HS-27A (cell line): Measurements from ENCODE around the gene ITPR2.
"Not testable (repeated sequence)": the region's sequence is repeated elsewhere in the genome, so short reads cannot be mapped to it uniquely, and the experiment has no call there.

Experiments used
- DNase-seq: peaks from one replicate; pipeline ENCODE4 v3.0.0-alpha.2; 2012; ENCODE audit warnings: low read depth, missing footprints

The ITPR2 gene

GRCh38 chr12:26700430-26700829, 132.6 kb downstream of the ITPR2 start:
- no peak for DNase-seq

DNA sequence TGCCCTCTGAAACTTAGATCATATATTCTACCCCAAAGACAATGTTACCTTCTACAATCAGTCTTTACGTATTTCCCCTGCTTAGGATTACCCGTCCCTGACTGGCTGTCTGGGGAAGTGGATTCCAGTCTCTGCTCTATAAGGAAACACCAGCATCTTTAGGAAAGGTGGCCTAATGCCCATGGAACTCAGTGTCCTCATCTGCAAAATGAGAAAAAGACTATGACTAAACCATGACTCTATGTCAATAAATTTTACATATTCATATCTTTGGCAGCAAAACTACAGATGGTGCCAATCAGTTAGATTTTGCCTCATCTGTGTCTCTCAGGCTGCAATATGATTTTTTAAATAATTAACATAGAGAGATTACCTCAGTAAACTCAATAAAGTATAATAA, 133.8 kb downstream of the ITPR2 start:
- DNase-seq: no peak

GRCh38 chr12:26698186-26698585, 134.8 kb downstream of the ITPR2 start:
- no peak for DNase-seq

- no peak for DNase-seq
Observed at GRCh38 chr12:26697217-26697616, 135.8 kb downstream of the ITPR2 start.

- DNase-seq: no peak
Observed at GRCh38 chr12:26696613-26697092, 136.3 kb downstream of the ITPR2 start.

DNA sequence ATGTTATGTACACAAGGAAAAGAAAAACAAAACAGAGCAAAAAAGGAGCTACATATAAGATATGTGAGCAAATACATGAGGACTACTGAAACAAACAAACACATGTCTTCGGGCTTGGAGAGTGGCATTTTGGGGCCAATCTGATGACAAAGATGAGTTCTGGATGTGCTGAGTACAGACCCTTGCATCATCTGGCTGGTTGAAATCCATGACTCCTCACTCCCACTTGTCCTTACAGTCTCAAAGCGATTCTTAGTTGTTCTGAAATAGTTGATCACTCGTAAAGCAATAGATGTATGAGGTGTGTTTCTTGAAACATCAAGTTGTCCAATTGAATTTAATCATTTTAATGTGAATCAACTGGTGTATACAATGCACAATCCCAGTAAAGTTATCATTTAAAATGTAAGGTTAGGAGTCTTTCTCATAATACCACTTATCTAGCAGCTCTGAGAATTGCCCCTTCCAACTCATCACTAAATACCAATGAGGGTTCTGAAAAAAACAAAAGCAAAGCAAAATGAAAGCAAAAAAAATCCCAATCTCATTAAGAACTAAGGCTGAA, 136.9 kb downstream of the ITPR2 start:
- DNase-seq: no peak

DNA sequence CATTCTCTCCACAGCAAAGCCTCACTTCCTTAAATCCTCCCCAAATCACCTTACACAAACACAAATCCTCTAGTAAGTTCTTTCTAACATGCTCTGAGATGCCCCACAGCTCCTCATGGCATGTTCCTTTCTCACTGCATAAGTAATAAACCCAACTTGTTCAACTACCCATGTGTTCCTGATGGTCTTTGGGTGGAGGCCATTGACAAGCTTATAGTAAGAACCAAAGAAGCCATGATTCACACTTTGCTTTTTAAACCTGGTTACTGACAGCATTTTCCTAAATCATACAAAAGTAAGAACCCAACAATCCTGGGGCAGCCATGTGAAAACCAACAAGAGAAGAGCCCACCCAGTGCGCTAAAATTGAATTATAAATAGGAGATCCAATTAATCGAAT, 138.6 kb downstream of the ITPR2 start:
- DNase-seq: no peak

DNA sequence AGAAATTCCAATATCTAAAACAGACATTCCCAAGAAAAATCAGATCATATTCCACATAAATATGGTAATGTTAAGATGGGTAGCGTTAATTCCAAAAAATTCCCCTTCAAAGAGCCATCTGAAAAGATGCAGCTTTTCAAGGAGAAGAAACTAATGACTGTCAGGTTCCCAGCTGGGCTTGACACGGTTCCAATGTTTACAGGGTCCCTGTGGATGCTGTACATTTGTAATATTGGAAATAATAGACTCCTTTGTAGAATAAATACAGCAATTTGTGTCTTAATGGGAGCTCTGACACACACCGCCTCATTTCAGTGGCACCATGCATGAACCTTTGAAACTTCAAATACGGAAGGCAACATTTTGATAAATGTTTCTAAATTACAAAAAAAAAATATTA, 140.6 kb downstream of the ITPR2 start:
- DNase-seq: no peak

- DNase-seq: peak; percentile 87
Observed at GRCh38 chr12:26691234-26691970, 141.6 kb downstream of the ITPR2 start.

DNA sequence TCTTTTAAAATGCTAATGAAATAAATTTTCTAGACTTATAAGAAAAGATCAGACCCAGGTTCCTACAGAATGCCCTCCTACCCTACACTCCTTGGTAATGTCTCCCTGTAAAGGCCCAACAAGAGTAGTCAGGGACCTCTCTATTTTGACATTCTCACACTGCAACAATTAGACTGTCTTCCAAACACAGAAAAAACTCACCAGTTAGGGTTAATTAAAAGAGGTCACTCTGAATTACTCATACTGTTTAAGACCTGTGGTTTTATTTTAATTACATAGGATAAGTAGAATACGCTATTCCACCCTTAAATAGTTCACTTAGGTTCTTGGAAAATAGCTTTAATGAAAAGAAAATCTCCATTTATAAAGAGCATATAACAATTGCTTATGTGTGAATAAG, 142.4 kb downstream of the ITPR2 start:
- no peak for DNase-seq

DNA sequence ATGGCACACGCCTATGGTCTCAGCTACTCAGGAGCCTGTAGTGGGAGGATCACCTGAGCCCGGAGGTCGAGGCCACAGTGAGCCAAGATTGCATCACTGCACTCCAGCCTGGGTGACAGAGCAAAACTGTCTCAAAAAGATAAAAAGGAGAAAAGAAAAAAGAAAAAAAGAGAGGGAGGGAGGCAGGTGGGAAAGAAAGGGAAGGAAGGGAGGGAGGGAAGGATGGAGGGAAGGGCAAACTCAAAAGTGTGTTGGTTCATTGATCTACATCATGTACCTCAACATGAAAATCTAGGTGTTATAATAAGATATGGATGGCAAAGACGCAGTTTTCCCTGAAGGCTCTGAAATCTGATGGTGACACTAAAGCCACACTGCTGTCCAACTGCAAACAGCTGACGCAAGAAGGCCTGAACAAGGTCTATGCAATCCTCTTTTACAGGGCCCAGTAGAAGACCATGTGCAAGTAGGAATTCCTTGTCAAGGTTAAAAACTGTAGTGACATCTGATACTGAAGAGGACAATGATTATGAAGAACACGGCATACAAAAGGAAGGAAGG, 143.6 kb downstream of the ITPR2 start:
- DNase-seq: no peak

DNA sequence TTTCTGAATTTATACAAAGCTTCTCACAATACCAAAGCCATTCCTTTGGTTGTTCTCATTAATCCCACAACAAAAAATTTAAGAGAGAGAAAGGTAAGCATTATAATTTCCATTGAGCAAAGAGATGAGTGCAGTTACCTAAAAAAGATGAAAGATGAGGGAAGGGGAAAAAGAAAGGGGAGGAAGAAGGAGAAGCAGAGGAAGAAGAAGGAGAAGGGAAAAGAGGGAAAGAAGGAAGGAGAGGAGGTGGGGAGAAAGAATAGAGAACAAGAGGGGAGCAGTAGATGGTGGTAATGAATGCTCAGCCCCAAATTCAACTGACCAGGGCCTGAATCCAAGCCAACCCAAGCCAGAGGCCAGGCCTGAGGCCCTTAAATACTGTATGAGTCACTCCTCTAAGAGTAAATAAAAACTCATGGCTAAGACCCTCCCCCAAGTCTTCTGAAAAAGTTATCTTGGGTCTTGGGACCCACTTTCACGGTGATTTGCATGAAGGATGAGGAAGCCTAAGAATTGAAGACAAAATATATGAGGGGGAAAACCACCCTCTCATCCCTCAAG, 144.6 kb downstream of the ITPR2 start:
- no peak for DNase-seq

DNA sequence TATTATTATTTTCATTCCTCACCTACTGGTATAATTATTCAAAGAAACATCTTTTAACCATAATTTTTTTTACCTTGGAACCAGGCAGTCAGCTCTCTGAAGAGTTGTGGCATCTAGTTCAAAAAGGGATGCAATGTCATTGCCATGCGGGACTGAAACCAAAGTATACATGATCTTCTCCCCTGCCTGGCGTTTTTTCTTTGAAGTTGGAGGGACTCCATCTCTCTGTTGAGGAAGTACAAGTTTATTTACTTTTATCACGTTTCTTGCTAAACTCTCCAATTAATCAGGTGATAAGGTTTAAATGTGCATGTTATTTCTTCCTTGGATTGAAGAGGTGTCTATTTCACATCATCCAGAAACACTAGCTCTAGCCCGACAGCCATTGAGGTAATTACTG, 146.6 kb downstream of the ITPR2 start:
- no peak for DNase-seq

GRCh38 chr12:26684101-26684500, 148.9 kb downstream of the ITPR2 start:
- no peak for DNase-seq

DNA sequence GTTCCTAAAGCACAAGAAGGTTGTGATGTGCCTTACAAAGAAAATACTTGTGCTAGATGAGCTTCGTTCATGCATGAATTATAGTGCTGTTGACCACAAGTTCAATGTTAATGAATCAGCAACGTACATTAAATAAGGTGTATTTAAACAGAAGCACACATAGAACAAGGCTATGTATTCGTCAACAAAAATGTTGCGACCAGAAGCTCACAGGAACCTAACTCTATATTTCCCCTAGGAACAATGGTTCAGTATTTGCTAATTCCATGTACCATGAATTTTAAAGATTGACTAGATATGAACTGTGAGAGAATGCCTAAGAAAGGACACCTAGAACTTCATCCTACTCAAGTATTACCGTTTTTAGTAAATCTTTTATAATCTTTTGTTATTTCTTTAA, 149.6 kb downstream of the ITPR2 start:
- no peak for DNase-seq

GRCh38 chr12:26680727-26681455, 152.1 kb downstream of the ITPR2 start:
- DNase-seq: no peak

DNA sequence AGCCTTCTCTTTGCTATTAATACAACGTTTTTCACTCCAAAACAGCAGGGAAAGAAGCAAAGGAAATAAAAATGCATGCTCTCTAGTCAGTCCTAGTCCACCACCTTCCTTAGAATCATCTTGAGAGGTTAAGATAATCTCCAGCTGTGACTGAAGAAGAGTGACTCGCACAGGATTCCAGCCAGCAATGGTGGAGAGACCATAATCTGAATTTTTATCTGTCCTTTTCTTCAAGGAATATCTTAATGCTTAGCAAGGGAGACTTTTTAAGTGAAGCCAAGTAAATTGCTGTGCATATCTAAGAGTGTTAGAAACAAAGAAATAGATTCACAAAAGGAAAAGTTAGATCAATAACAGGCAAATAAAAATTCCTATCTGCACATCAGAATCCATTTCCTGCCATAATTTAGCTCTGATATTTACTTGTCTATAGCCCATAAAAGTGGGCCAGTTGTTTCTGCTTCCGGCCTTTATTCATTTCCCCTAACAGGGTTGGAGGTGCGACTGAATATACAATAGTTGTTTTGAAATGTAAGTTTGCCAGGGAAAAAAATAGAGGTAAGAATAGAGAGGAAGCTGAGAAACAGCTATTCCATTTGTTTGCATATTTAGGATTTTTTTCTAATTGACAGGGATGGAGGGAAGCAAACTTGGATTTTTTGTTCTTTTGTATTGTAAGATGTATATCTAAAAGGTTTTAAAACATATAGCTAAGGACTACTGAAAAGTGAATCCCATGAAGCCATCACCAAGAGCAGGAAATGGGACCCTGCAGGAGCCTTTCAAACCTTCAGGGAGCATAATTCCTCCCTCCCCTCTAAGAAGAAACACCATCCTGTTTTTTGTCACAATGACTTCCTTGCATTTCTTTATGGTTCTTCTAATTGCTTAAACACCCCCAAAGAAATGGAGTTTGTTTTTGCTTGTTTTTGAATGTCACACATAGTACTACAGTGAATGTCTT, 154.0 kb downstream of the ITPR2 start:
- DNase-seq: no peak

GRCh38 chr12:26671487-26671886, 161.5 kb downstream of the ITPR2 start:
- not testable (repeated sequence) for DNase-seq

DNA sequence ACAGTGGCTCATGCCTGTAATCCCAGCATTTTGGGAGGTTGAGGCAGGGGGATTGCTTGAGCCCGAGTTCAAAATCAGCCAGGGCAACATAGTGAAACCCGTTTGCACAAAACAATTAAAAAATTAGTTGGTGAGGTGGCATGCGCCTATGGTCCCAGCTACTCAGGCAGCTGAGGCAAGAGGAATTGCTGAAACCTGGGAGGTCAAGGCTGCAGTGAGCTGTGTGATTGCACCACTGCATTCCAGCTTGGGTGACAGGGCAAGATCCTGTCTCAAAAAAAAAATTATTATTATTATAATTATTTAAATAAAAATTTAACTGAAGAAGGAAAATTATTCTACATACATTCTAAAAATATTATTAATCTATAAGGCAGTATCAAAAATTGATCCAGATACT, 164.1 kb downstream of the ITPR2 start:
- DNase-seq: no peak

GRCh38 chr12:26668230-26668629, 164.8 kb downstream of the ITPR2 start:
- no peak for DNase-seq

DNA sequence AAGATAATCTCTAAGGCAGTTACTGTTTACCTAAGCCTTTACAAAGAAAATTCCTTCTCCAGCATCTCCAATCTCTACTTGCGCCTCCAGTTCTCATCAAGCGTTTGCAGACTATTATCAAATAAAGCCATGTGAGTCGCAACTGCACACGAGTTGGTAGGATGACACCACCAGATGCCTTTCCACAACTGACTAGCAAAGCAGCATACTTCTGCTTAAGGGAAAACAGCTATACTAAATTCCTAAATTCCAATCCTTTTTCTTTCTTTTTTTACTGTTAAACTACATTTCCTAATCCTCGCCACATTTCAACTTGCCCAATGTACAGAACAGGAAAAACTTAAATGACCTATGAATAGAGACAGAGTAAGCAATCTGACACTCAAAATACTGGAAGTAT, 166.7 kb downstream of the ITPR2 start:
- DNase-seq: no peak
